Posterior vena cava (tissue), 2 donors: ENCODE data around the gene ACOX3. TPM values are rescaled to one million over a fixed set of nuclear protein-coding genes. Genes with fewer than 3 reads are reported as not detected.
"Not testable (repeated sequence)": the region's sequence is repeated elsewhere in the genome, so short reads cannot be mapped to it uniquely, and the experiment has no call there.

ENCODE experiments used
- DNase-seq: peaks from one replicate; pipeline ENCODE4 v3.0.0-alpha.2; 2020; ENCODE audit warnings: low spot score
- intact Hi-C, 2 donors: fragments of 100-400 bp; cut with DNase I; formaldehyde crosslinking; loops; one replicate each; pipeline versions ENCODE4 v1.14.1 to v1.14.2; 2022 to 2023
- total RNA-seq, 2 donors: library from RNA; stranded (reverse); fragmentation: NEBNext Ultra II Directional; extraction: Animal tissue kit (Norgen Biotek cat#: 25700); gene quantifications; one replicate each; pipeline ENCODE4 v1.2.1, GENCODE V29; 2021
- donor health status: DM: yes; HTN: yes; CAD: no.
- donor health status: DM: yes; HTN: yes; CAD: no.

ACOX3 gene
- total RNA-seq, 2 donors from 2014 or later, result 29.7 to 36.8 TPM

DNA sequence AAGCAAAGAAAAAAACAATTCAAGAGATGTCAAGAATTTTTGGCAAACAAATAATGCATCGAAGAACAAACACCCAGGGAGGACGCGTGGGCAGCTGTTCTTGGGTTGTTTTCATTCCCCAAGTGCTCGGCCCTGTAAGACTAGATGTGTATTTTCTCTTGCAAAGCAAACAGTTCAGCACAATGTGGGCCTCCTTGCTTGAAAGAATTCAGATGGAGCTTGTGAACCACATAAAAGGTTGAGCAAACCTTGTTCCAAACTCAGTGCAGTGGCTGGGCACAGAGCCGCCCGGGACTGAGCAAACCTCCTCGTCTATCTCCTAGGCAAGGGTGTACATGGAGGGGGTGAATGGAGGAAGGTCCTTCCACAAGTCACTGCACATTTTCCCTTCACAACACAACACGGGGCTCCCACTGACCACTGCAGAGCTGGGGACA lies 88.6 kb downstream of the ACOX3 start:
- intact Hi-C loops, result loop anchor here in 1 of 2 donors (5.0 kb wide), 1 partner anchor 35 kb away; no protein-coding TSS in a partner anchor
- peak; percentile 68 for DNase-seq

DNA sequence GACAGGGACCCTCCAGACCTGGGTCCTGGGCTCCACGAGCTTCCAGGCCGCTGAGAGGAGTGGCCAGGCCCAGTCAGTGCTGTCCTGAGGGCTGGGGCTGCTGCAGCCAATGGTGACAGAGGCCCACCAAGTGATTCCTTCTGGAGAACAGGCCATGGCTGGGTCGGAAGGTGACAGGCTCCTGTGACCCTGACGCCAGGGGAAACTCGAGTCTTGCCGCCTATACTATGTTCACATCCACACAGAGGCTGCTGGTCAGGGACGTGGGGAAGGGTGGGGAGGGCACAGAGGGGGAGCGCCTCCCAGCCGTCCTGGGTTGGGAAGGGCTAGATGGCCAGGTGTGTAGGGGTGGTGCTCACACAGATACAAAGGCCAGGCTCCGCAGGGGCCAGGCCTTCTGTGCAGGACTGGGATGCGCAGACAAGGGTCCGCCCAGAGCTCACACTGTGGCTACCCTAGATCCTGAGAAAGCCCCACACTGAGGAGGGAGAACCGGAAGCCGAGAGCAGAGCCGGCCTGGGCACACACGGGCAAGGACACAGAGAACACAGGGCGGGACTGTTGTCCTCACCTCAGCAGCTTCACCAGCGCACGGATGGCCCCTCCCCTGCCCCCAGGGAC lies 89.6 kb downstream of the ACOX3 start:
- peak; percentile 60 for DNase-seq

DNA sequence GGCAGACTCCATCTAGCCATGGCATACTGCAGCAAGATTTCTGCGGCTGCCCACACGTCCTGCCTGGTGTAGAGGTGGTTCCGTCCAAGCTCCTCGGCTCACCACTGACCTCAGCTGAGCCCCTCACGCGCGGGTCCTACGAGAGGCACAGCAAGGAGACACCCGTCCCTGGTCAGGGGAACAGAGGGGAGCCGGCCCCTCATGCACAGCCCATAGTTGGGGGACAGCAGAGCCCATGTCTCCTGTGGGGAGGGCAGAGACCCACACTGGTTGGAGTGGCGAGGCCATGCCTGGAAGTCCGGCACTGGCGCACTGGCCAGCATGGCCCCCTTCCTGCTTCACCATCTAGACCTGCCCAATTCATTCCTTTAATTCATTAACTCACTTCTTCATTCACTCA lies 90.2 kb downstream of the ACOX3 start:
- intact Hi-C loops, result loop anchor here in 1 of 2 donors (5.0 kb wide), 1 partner anchor 37 kb away; no protein-coding TSS in a partner anchor
- peak; percentile 47 for DNase-seq

More for the DNA sequence above, 89.6 kb downstream of the ACOX3 start:
- intact Hi-C loops, result loop anchor here in 1 of 2 donors (5.0 kb wide), 1 partner anchor 36 kb away; no protein-coding TSS in a partner anchor

DNA sequence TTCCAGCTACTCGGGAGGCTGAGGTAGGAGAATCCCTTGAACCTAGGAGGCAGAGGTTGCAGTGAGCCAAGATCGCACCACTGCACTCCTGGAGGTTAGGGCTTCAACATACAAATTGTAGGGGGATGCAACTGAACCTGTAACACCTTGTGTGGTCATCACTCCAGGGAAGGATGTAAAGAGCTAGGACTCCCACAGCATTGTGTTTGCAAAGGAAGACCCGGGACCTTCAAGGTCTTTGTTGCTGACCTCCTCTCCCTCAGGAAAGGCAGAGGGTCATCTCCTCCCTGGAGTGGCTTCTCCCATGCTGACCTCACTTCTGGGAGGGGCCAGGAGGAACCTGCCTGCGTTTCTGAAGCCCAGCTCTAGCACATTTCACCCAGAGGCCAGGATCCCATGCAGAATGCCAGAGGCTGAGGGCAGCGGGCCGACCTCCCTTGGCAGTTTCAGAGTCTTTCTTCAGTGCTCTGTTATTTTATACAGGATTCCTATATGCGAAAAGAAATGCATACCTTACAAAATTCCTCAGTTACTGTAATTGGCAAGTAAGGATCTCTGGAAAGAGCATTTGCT lies 90.8 kb downstream of the ACOX3 start:
- DNase-seq, result peak; percentile 34
- intact Hi-C loops, result loop anchor here in 1 of 2 donors (5.0 kb wide), 1 partner anchor 38 kb away; no protein-coding TSS in a partner anchor

DNA sequence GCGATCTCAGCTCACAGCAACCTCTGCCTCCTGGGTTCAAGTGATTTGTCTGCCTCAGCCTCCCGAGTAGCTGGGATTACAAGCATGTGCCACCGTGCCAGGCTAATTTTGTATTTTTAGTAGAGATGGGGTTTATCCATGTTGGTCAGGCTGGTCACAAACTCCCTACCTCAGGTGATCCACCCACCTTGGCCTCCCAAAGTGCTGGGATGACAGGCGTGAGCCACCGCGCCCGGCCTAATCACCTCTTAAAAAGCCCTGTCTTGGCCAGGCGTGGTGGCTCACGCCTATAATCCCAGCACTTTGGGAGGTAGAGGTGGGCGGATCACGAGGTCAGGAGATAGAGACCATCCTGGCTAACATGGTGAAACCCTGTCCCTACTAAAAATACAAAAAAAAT lies 91.3 kb downstream of the ACOX3 start:
- intact Hi-C loops, result not testable (repeated sequence)

DNA sequence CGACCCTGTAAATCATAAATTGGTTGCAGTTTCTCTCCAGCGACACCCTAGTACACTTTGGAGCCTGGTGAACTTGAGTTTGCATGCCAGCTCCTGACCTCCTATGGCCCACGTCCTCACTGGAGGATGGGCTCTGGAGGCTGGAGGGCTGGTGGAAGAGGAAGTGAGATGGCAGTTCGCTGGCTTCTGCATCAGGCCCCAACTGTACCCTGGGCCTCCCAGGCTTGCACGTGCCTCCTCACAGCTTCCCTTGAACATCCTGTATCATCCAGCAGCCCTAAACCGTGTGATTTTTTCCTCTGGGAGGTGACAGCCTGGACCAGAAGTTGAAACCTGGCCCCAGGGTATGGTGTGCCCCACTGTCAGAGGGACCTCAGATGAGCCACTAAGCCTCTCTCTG lies 92.5 kb downstream of the ACOX3 start:
- DNase-seq, result peak; percentile 57
- intact Hi-C loops, result no loop called here

More for the DNA sequence above, 91.3 kb downstream of the ACOX3 start:
- DNase-seq, result peak; percentile 46

DNA sequence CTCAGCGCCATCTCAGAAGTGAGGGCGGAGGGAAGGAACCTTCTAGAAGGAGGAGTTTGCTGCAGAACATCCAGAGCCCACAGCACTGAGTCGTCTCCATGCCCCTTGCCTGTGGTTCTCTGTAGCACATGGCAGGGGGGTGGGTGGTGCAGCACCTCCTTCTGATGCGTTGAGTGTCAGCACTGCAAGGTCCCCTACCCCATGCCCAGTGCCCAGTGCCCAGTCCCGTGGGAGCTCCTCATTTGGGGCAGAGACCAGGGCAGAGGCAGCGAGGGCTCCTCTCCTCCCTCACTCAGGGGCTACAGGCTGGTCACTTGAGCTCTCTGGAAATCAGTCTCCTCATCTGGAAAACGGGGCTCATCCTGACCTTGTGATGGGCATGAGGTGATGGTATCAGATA lies 92.9 kb downstream of the ACOX3 start:
- DNase-seq, result peak; percentile 50
- intact Hi-C loops, result no loop called here

DNA sequence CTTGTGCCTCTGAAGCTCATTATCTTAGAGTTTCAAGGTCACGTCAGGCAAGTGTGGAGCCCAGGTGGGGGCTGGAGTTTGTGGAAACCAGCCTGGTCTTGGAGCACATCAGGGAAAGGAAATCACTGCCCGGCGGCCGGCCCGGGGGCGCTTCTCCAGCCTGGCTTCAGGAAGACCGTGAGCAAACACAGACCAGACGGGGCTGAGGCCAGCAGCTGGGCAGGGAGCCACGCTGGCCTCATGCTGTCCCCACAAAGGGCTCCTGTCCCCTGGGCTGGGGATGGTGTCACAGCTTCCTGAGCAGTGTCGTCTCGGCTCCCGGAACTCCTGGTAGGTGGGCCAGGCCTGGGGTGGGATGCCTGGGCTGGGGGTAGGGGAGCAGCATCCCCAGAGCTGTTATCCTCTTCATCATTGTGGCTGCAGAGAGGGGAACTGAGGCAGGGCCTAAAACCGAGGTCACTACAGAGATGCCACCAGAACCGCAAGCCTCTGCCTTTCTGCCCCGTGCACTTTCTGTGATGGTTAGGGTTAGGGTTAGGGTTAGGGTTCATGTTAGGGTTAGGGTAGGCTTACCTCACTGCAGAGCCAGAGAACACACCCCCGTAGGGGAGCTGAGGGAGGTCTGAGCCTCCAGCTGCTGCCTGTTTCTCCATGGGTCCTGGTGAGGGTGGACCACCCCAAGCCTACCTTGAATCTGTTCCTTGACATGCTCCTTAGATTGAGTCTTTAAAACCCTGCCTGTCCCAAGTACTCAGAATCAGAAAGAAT lies 93.5 kb downstream of the ACOX3 start:
- peak; percentile 80 for DNase-seq
- intact Hi-C loops, result no loop called here

DNA sequence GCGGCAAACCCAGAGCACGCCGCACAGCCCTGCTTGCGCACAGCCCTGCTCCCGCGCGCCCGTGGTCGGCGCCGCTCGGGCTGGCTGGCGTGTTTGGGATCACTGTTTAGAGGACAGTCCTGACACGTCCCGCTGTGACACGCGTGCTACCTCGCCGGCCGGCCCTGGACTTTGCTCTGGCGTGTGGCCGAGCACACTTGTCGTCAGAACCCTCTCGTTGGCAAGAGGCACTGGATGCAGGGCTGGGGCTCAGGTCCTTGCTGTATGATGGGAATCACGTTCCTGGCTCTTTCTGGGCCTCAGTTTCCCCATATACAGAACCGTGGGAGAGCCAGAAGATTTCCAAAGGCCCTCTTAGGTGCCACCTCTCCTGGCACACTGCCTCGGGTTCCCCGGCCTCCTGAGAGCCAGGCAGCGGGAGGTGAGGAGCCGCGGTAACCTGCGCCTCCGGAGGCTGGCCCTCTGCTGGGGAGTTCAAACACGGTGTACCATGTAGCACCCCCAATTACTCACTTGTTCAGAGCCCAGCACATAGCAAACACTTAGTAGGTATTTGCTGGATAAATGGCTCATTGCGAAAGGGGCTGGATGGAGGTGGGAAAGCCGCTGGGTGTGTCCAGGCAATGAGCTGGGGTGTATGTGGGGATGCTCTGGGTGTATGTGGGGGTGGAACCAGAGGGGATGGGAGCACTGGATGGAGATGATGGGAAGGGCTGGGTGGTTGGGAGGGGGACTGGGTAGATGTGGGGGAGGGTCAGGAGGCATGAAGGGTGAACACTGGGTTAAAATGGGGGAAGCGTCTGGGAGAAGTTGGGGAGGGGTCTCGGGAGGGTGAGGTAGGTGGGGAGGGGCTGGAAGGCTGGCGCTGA lies 94.3 kb downstream of the ACOX3 start:
- intact Hi-C loops, result no loop called here
- DNase-seq, result peak; percentile 23

DNA sequence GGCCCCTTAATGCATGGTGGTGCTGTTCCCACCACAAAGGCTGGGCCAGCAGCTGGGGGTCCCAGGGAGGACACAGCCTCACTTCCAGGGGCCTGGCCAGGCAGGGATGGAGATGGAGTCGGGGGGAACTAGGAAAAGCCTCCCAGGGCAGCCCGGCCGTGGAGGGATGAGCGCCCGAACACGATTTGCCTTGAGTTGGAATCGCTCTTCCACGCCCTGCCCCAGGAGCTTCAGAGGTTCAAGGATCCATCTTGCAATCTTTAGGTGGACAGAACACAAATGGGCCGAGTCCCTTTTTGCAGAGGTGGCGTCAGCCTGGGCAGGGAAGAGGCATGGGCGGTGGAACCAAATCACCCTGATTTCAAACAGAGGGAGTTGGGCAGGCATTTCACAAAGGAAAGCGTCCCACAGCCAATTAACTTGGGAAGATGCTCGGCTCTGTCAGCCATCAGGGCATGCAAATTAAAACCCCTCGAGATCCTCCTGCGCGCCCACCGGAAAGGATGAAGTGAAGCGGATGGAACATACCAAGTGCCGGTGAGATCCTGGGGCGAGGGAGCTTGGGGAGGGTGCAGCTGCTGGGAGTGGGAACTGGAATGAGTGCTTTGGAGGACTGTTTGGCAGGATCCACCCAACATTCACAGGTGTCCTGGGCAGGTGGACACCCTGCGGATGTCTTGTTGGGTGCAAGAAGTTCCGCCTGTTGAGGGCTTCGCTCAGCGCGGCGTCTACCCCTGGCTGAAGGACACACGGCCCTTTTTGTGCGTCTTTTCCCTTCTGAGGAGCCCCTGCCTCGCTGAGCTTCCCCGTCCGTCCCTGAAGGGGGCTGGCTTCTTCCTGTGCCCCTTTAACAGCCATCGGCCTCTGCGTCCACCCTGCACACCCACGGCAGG lies 95.2 kb downstream of the ACOX3 start:
- peak; percentile 78 for DNase-seq
- intact Hi-C loops, result no loop called here

DNA sequence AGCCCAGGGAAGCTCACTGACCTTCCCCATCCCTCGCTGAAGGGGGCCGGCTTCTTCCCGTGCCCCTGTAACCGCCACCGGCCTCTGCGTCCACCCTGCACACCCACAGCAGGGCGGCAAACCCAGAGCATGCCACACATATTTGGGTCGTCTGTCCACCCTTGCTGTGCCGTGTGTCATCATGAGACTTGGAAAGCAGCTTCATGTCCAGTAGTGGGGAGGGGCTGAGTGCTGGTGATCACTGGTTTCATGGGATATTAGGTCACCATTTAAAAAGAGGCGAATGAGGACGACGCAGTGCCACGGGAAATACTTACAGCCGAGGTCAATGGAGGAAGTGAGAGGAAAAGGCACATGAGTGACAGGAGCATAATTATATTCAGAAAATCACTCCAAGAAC lies 96.1 kb downstream of the ACOX3 start:
- intact Hi-C loops, result no loop called here
- no peak for DNase-seq

DNA sequence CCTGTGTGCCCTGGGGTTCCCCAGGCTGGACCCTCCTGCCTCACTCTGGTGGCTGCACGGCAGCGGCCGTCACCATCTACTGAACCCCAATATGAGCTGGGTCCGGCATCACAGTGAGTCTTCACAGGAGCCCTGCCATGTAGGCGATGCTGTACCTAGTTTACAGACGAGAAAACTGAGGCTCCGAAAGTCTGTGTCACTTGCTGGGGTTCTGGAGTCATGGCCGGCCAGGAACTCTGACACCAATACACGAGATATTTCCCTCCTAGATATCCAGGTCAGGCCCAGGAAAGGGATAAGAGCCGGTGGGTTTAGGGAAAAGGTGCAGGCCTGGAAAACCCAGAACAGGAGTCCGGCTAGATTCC lies 96.6 kb downstream of the ACOX3 start:
- intact Hi-C loops, result no loop called here
- DNase-seq, result no peak

DNA sequence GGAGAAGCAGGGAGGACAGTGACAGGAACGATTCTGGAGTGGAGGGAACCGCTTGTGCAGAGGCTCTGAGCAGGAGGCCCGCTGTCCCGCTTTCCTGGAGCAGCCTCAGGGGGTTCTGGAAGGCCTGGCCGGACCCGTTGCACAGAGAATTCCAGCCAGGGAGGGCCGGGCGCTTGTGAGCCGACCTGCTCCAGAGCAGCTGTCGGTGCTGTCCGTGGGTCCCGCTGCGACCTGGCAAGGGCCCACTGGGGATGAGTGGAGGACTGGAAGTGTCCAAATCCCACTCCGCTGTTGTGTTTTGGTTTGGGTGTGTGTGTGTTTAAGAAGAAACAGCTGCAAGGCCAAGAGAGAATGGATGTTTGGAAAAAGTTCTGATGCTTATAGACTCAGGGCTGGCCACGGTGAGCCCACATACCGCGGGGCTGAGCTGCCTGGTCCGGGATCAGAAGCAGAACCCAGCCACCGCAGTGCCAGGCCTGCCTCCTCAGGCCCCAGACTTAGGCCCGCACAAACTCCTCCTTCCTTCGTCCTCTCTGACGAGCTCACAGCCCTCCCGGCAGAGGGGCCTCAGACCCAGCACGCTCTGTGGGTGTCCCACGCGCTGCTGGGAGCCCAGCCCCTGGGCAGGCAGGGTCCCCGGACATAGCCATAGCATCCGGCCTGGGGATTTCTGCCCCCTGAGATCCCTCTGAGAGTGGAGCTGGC lies 97.1 kb downstream of the ACOX3 start:
- intact Hi-C loops, result no loop called here
- DNase-seq, result peak; percentile 78

DNA sequence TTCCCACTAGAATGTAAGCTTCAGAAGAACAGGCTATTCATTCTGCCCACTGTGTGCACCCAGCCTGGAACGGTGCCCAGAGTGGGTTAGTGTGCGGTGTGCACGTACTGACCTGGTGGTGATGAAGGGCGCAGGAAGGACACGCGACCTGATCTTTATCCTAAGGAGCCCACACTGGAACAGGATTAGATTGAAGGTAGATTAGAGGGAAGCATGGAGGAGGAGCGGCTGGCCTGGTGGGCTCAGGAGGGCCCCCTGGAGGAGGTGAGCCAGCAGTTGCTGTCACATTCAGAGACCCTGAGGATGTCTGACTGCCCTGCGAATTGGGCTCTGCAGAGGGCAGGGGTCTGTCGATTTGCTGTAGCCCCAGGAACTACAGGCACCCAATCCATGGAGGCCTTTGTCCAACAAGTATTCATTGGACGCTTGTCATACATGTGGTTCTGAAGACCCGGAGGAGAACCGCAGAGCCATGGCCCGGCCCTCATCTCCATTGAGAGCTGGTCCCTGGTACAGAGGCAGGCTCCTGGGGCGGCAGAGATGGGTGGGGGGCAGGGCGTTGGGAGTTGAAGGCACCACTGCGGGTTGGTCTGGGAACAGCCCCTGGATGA lies 97.8 kb downstream of the ACOX3 start:
- DNase-seq, result peak; percentile 54
- intact Hi-C loops, result no loop called here

DNA sequence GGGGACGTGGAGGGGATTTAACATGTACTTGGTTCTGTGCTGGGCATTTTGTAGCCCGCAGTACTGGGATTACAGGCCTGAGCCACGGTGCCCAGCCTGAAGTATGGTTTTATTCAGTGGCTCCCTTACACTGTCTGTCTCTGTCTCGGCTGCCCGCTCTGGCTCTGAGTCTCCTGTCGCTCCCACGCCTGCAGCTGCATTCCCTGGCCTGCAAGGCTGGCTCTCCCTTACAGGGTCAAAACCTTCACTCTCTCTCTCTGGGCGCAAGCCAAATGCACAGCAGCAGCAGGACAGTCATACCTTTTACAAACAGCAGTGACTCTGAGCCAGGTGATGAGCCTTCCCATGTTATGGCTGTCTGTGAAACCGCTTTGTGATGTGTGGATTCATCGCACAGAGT lies 98.8 kb downstream of the ACOX3 start:
- DNase-seq, result peak; percentile 72
- intact Hi-C loops, result no loop called here

DNA sequence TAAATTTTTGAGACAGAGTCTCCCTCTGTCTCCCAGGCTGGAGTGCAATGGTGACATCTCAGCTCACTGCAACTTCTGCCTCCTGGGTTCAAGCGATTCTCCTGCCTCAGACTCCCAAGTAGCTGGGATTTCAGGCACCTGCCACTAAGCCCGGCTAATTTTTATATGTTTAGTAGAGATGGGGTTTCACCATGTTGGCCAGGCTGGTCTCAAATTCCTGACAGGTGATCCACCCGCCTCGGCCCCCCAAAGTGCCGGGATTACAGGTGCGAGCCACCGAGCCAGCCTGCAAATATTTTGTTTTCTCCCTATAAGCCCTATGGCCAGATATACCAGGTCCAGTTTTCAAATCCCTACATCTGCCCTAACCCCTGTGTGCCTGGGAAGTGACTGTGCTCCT lies 99.2 kb downstream of the ACOX3 start:
- DNase-seq, result peak; percentile 8
- intact Hi-C loops, result not testable (repeated sequence)

DNA sequence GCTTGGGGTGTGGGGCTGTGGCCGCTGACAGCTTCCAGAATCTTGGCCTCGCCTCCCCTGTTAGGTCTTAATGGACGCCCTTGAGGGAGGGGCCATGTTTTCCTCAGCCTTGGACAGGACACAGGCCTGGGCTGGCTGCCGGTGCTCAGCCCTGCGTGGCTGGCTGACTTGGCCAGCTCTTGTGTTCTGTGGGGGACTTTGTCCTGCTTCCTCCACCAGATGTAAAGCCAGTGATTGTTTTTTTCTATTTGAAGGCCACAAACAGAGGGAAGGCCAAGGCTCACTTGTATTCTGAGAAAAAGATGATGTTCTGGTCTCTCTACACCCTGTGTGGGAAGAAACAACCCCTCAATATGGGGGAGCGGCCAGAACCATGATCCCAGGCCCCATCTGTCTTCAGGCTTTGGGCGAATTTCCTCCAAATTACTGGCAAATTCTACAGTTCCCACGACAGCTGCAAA lies 99.7 kb downstream of the ACOX3 start:
- intact Hi-C loops, result no loop called here
- peak; percentile 91 for DNase-seq
